Dendritic cell treated with granulocyte-macrophage colony-stimulating factor and Interleukin-4, amounts not matched to agents 40 ng/mL and 50 ng/mL, for 4 days (primary cell): ENCODE measurements around the gene RIPOR2.
"Not testable (repeated sequence)": the region's sequence is repeated elsewhere in the genome, so short reads cannot be mapped to it uniquely, and the experiment has no call there.

ENCODE experiments used
- H3K27ac Mint-ChIP-seq: one replicate; pipeline ENCODE4 v1.8.0; 2022; ENCODE audit warnings: mild to moderate bottlenecking, mixed read lengths
- H3K27me3 Mint-ChIP-seq: one replicate; pipeline ENCODE4 v1.8.0; 2022; ENCODE audit warnings: mild to moderate bottlenecking, mixed read lengths
- H3K36me3 Mint-ChIP-seq: one replicate; pipeline ENCODE4 v1.8.0; 2022; ENCODE audit warnings: low read depth, mixed read lengths
- H3K4me1 Mint-ChIP-seq: one replicate; pipeline ENCODE4 v1.8.0; 2022; ENCODE audit warnings: low read depth, mixed read lengths
- H3K4me3 Mint-ChIP-seq: one replicate; pipeline ENCODE4 v1.8.0; 2022; ENCODE audit warnings: mild to moderate bottlenecking, moderate library complexity, mixed read lengths
- H3K9me3 Mint-ChIP-seq: one replicate; pipeline ENCODE4 v1.8.0; 2022; ENCODE audit warnings: mixed read lengths
- intact Hi-C: fragments of 100-400 bp; cut with micrococcal nuclease; formaldehyde crosslinking; loops from one replicate; pipeline ENCODE4 v1.15.0; 2022

RIPOR2 gene

DNA sequence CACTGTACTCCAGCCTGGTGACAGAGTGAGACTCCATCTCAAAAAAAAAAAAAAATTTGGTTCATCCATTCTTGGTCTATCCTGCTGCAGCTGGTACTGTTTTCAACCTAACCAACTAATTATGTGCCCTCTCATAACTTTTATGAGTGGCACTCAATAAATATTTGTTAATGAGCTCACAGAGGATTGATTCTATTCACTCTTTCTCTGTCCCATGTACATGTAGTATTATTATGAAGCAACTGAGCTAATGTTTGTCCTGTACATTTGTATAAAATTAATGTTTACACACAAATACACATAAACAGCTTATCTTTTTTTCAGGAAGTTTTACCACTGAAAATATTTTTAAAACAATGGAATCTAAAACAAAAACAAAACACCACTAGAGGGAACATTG lies 10.1 kb downstream of the RIPOR2 start:
- Mint-ChIP-seq H3K36me3 (no peaks in the 10 kb centered on the region), H3K4me1 (peaks cover 46% of the 10 kb centered on the region), H3K27ac (no peak overlapping the region), H3K4me3 (no peak overlapping the region), H3K9me3 (no peaks in the 10 kb centered on the region), H3K27me3 (no peaks in the 10 kb centered on the region)
- intact Hi-C loops: no loop called here

- no peaks in the 10 kb centered on the region for H3K36me3 Mint-ChIP-seq
- no peaks in the 10 kb centered on the region for H3K27me3 Mint-ChIP-seq
- intact Hi-C loops: no loop called here
- H3K4me1 Mint-ChIP-seq: peaks cover 54% of the 10 kb centered on the region
- H3K27ac Mint-ChIP-seq: no peak overlapping the region
- H3K4me3 Mint-ChIP-seq: no peak overlapping the region
- no peaks in the 10 kb centered on the region for H3K9me3 Mint-ChIP-seq
Measured at GRCh38 chr6:24924580-24925356, 11.0 kb downstream of the RIPOR2 start.

- no peak overlapping the region for H3K4me3 Mint-ChIP-seq
- no peaks in the 10 kb centered on the region for H3K27me3 Mint-ChIP-seq
- H3K4me1 Mint-ChIP-seq: peaks cover 54% of the 10 kb centered on the region
- intact Hi-C loops: no loop called here
- no peaks in the 10 kb centered on the region for H3K9me3 Mint-ChIP-seq
- no peaks in the 10 kb centered on the region for H3K36me3 Mint-ChIP-seq
- H3K27ac Mint-ChIP-seq: no peak overlapping the region
Measured at GRCh38 chr6:24923885-24924401, 11.8 kb downstream of the RIPOR2 start.

GRCh38 chr6:24922814-24923213 lies 12.9 kb downstream of the RIPOR2 start:
- H3K27me3 Mint-ChIP-seq: no peaks in the 10 kb centered on the region
- H3K4me3 Mint-ChIP-seq: no peak overlapping the region
- H3K27ac Mint-ChIP-seq: no peak overlapping the region
- no peaks in the 10 kb centered on the region for H3K9me3 Mint-ChIP-seq
- peaks cover 61% of the 10 kb centered on the region for H3K4me1 Mint-ChIP-seq
- intact Hi-C loops: no loop called here
- no peaks in the 10 kb centered on the region for H3K36me3 Mint-ChIP-seq

DNA sequence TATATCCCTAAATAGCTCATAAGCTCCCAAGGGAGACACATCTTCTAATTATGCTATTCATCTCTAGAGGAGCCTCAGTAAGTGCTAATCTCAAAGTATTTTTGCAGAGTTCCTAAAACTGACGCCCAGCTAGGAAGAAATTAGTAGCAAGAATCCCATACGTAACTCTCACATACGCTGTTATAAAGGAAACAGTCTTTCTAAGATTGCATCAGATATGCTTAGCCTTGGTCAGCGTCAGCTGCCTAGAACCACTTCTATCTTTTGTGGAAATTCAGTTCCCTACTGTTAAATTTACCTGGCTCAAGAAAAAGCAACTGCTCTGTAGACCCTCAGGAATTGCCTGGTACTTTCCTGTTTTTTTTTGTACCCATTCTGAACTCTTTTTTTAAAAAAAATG lies 13.6 kb downstream of the RIPOR2 start:
- H3K36me3 Mint-ChIP-seq: no peaks in the 10 kb centered on the region
- no peaks in the 10 kb centered on the region for H3K27me3 Mint-ChIP-seq
- H3K4me3 Mint-ChIP-seq: no peak overlapping the region
- H3K9me3 Mint-ChIP-seq: no peaks in the 10 kb centered on the region
- H3K4me1 Mint-ChIP-seq: peaks cover 56% of the 10 kb centered on the region
- intact Hi-C loops: no loop called here
- H3K27ac Mint-ChIP-seq: peak overlapping the region; percentile 63

DNA sequence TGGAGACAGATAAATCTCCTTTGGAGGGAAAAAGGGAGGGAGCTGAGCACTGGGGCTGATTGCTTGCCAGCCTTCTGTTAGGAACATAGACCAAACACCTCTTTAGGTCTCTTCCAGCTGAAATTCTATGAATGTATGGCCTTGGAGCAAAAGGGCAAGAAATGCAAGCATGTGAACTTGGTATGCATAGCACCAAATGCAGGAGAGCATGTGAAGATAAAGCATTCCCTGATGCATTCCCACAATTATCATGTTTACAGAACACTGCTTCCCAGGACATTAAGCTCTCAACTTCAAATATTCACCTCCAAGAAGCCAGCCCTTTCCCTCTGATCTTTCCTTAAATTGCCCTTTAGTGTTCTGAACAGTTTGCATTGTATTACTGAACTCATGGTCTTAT lies 15.6 kb downstream of the RIPOR2 start:
- intact Hi-C loops: no loop called here
- H3K36me3 Mint-ChIP-seq: no peaks in the 10 kb centered on the region
- no peaks in the 10 kb centered on the region for H3K27me3 Mint-ChIP-seq
- no peak overlapping the region for H3K4me3 Mint-ChIP-seq
- H3K9me3 Mint-ChIP-seq: no peaks in the 10 kb centered on the region
- peaks cover 54% of the 10 kb centered on the region for H3K4me1 Mint-ChIP-seq
- peak overlapping the region; percentile 5 for H3K27ac Mint-ChIP-seq

DNA sequence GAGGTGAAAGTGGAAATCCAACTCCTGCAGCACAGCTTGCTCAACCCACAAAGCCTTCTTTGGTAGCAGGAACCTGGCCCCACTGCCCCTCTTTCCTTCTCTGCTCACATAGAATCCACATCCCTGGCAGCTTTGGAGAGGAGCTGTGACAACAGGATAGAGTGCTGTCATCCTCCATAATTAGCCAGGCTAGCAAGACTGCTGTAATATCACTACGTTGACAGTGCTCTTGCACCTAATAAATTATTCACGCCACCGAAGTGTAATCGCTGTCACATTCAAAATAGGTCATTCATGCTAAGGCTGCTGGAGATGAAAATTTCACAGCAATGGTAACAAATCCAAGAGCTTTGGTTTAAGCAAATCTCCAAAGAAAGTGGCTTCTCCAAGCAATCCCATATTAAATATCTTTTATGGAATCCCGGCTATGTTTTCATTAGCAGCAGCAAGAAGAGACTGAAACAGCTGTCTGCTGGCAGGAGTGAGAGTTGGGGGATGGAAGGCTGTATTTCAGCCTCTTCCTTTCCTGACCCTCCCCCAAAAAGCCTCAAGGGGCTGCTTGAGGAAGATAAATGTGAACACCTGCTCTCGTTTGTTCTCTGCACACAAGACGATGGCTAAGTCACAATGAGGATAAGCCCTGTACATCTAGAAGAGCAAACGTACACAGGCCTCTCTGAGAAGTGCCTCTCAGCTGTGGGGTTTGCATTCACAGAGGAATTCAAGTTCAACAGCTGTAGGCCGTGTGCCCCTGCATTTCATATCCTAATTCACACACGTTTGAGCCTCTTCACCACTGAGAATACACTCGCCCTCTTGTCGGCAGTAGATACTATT lies 16.5 kb downstream of the RIPOR2 start:
- Mint-ChIP-seq H3K9me3 (no peaks in the 10 kb centered on the region), H3K27me3 (no peaks in the 10 kb centered on the region), H3K4me1 (peaks cover 49% of the 10 kb centered on the region), H3K27ac (peak overlapping the region; percentile 5), H3K36me3 (no peaks in the 10 kb centered on the region), H3K4me3 (peak overlapping the region; percentile 14)
- intact Hi-C loops: no loop called here

DNA sequence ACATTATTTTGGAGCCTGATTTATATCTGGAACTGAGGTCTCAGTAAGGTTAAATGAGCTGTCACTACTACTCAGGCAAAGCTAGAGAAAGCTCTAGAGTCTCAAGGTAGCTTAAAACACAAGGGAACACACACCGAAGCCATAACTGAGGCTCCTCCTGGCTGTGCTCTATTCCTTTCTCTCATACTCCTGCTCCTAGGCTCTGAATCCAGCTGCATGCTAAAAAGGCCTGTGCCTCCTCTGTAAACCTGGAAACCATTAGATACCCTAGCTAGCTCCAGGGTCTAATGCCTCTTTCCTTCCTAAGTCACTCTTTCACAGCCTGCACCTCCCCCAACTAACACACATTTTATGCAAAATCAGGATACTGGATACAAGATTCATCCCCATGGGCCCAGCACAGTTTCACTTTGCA lies 17.1 kb downstream of the RIPOR2 start:
- H3K9me3 Mint-ChIP-seq: no peaks in the 10 kb centered on the region
- peak overlapping the region; percentile 14 for H3K4me3 Mint-ChIP-seq
- intact Hi-C loops: no loop called here
- H3K36me3 Mint-ChIP-seq: no peaks in the 10 kb centered on the region
- H3K27ac Mint-ChIP-seq: peak overlapping the region; percentile 5
- peaks cover 46% of the 10 kb centered on the region for H3K4me1 Mint-ChIP-seq
- no peaks in the 10 kb centered on the region for H3K27me3 Mint-ChIP-seq

DNA sequence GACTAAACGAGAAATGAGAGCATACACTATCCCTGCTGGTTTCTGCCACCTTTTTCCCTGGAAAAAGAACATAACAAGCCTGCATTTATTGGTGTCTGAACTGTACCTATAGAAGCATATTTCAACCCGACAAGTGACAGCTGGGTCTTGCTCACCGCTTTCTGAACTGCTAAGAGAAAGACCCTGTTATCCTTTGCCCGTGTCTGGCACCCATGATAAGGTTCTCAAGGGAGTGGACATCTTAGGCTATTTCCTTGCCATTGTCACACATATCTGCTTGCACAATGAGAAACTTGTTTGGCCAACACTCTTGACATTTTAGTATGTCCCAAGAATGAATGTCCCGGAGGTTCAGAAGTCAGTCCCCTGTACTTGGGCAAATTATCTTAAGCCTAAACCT lies 19.3 kb downstream of the RIPOR2 start:
- Mint-ChIP-seq H3K4me3 (no peak overlapping the region), H3K27ac (peak overlapping the region; percentile 16), H3K9me3 (no peaks in the 10 kb centered on the region), H3K36me3 (no peaks in the 10 kb centered on the region), H3K27me3 (no peaks in the 10 kb centered on the region), H3K4me1 (peaks cover 64% of the 10 kb centered on the region)
- intact Hi-C loops: no loop called here

GRCh38 chr6:24915641-24916040 lies 20.1 kb downstream of the RIPOR2 start:
- H3K36me3 Mint-ChIP-seq: no peaks in the 10 kb centered on the region
- H3K9me3 Mint-ChIP-seq: no peaks in the 10 kb centered on the region
- no peak overlapping the region for H3K4me3 Mint-ChIP-seq
- intact Hi-C loops: no loop called here
- peak overlapping the region; percentile 16 for H3K27ac Mint-ChIP-seq
- peaks cover under 1% of the 10 kb centered on the region for H3K27me3 Mint-ChIP-seq
- peaks cover 64% of the 10 kb centered on the region for H3K4me1 Mint-ChIP-seq

DNA sequence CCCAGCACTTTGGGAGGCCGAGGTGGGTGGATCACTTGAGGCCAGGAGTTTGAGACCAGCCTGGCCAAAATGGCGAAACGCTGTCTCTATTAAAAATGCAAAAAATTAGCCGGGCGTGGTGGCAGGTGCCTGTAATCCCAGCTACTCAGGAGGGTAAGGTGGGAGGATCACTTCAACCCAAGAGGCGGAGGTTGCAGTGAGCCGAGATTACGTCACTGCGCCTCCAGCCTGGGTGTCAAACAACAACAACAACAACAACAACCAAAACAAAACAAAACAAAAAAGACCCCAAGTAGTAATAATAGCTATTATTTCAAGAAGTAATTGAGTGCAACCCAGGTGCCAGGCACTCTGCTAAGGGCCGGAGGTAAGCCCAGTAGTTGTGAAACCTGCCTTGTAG lies 21.7 kb downstream of the RIPOR2 start:
- H3K27ac Mint-ChIP-seq, H3K4me3 Mint-ChIP-seq, intact Hi-C loops, H3K9me3 Mint-ChIP-seq, H3K27me3 Mint-ChIP-seq, H3K36me3 Mint-ChIP-seq: not testable (repeated sequence)
- peaks cover 64% of the 10 kb centered on the region for H3K4me1 Mint-ChIP-seq

DNA sequence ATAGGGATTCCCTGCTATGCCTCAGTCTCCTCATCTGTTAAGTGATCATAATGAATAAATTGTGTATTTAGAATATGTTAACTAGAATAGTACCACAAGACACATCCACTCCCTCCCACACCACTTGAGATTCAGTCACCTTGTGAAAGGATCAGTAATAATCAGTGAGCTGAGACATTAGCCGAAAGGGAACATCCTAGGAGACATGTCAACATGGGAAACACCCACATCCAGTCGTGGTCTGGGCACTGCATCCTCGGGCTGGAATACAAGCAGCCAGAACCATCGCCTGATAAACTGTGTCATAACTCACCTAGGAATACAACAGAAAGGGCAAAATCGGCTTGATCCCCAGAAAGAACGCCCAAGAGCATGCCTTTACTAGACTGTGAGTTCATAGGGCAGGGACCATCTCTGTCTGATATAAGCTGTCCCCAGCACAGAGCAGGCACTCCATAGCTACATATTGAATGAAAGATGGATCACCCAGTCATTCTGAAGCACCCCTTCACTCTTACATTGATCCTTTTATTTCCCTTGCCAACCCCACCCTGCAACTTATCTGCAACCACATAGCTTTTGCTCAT lies 23.9 kb downstream of the RIPOR2 start:
- H3K4me1 Mint-ChIP-seq: peaks cover 75% of the 10 kb centered on the region
- no peaks in the 10 kb centered on the region for H3K9me3 Mint-ChIP-seq
- H3K27ac Mint-ChIP-seq: peak overlapping the region; percentile 61
- intact Hi-C loops: no loop called here
- H3K4me3 Mint-ChIP-seq: peak overlapping the region; percentile 76
- H3K36me3 Mint-ChIP-seq: no peaks in the 10 kb centered on the region
- peaks cover 6% of the 10 kb centered on the region for H3K27me3 Mint-ChIP-seq

- Mint-ChIP-seq H3K36me3 (no peaks in the 10 kb centered on the region), H3K9me3 (no peaks in the 10 kb centered on the region), H3K27ac (peak overlapping the region; percentile 61), H3K4me3 (peak overlapping the region; percentile 76), H3K27me3 (peaks cover 6% of the 10 kb centered on the region), H3K4me1 (peaks cover 79% of the 10 kb centered on the region)
- intact Hi-C loops: no loop called here
Measured at GRCh38 chr6:24910961-24911725, 24.6 kb downstream of the RIPOR2 start.
